GM23248 (cell line): ENCODE data around the gene GRIP2. TPM values are rescaled to one million over a fixed set of nuclear protein-coding genes. Genes with fewer than 3 reads are reported as not detected.
"Not testable (repeated sequence)": the region's sequence is repeated elsewhere in the genome, so short reads cannot be mapped to it uniquely, and the experiment has no call there.

Experiments used
- DNase-seq: peaks from one replicate; pipeline ENCODE4 v3.0.0-alpha.2; 2015
- H2AFZ ChIP-seq: fragments of 200-600 bp; sonication (generic); 2 replicates; pipeline ENCODE4 v1.6.1; 2016; ENCODE audit warnings: antibody characterized with exemption
- H3F3A ChIP-seq: fragments of 200-600 bp; sonication (generic); 2 replicates; pipeline ENCODE4 v1.6.1; 2016; ENCODE audit warnings: mild to moderate bottlenecking, antibody characterized with exemption, mixed run types; ENCODE audit not compliant: insufficient read depth
- H3K27ac ChIP-seq: fragments of 200-600 bp; sonication (generic); 2 replicates; pipeline ENCODE4 v1.5.1; 2016; ENCODE audit warnings: mild to moderate bottlenecking
- H3K27me3 ChIP-seq: fragments of 200-600 bp; sonication (generic); replicated peaks from 2 replicates; pipeline ENCODE4 v1.6.1; 2016; ENCODE audit warnings: mild to moderate bottlenecking; ENCODE audit not compliant: insufficient read depth
- H3K36me3 ChIP-seq: fragments of 200-600 bp; sonication (generic); 2 replicates; pipeline ENCODE4 v1.6.1; 2016; ENCODE audit warnings: low read depth, mild to moderate bottlenecking
- H3K4me1 ChIP-seq: fragments of 200-600 bp; sonication (generic); 2 replicates; pipeline ENCODE4 v1.6.1; 2016; ENCODE audit warnings: mild to moderate bottlenecking; ENCODE audit not compliant: insufficient read depth
- H3K4me2 ChIP-seq: fragments of 200-600 bp; sonication (generic); one replicate; pipeline ENCODE4 v1.6.1; 2016; ENCODE audit warnings: mild to moderate bottlenecking; ENCODE audit not compliant: unreplicated experiment
- H3K4me3 ChIP-seq: fragments of 200-600 bp; sonication (generic); 2 replicates; pipeline ENCODE4 v1.5.1; 2016; ENCODE audit warnings: mild to moderate bottlenecking
- H3K79me2 ChIP-seq: fragments of 200-600 bp; sonication (generic); 2 replicates; pipeline ENCODE4 v1.6.1; 2016; ENCODE audit warnings: mild to moderate bottlenecking; ENCODE audit not compliant: insufficient read depth
- H3K9ac ChIP-seq: fragments of 200-600 bp; sonication (generic); 2 replicates; pipeline ENCODE4 v1.6.1; 2016; ENCODE audit warnings: mild to moderate bottlenecking
- H3K9me2 ChIP-seq: fragments of 200-600 bp; sonication (generic); 2 replicates; pipeline ENCODE4 v1.6.1; 2016; ENCODE audit warnings: mixed run types, mild to moderate bottlenecking, moderate library complexity; ENCODE audit not compliant: insufficient read depth
- H3K9me3 ChIP-seq: fragments of 200-600 bp; sonication (generic); one replicate; pipeline ENCODE4 v1.6.1; 2017; ENCODE audit warnings: low read depth
- H4K20me1 ChIP-seq: fragments of 200-600 bp; sonication (generic); 2 replicates; pipeline ENCODE4 v1.6.0; 2016; ENCODE audit not compliant: insufficient read depth
- EZH2 ChIP-seq: fragments of 200-600 bp; sonication (generic); IDR thresholded peaks from 2 replicates; pipeline ENCODE4 v1.6.1; 2018; ENCODE audit warnings: antibody characterized with exemption, mild to moderate bottlenecking; ENCODE audit not compliant: insufficient read depth, poor library complexity, severe bottlenecking
- EZH2phosphoT487 ChIP-seq: fragments of 200-600 bp; sonication (generic); IDR thresholded peaks from 2 replicates; pipeline ENCODE4 v1.6.1; 2018; ENCODE audit warnings: antibody characterized with exemption, moderate library complexity, mild to moderate bottlenecking, low read depth; ENCODE audit not compliant: insufficient read depth
- WGBS, 2 experiments: methylation state at CpG; one replicate each; pipeline ENCODE4 v1.1.6; 2015 to 2017; ENCODE audit warnings: low lambda C conversion rate in 2 of 2, low coverage in 1 of 2; ENCODE audit errors: missing lambda C conversion rate in 2 of 2; 5-methylcytosine and 5-hydroxymethylcytosine counted together
- in situ Hi-C: fragments of 300-500 bp; cut with MboI; formaldehyde crosslinking; loops from 2 replicates; pipeline ENCODE4 v1.15.0; 2020
- polyA plus RNA-seq: library from polyadenylated mRNA; unstranded; fragments of >200 nt; fragmentation: Nextera tagmentation; extraction: Ambion mirVana; gene quantifications from 2 replicates; pipeline ENCODE4 v1.2.1, GENCODE V29; 2016
- total RNA-seq: library from RNA; depleted of rRNA; stranded (reverse); fragments of >200 nt; shearing (Covaris generic); gene quantifications from 2 replicates; pipeline ENCODE4 v1.2.3, GENCODE V29; 2014

GRIP2 gene
- total and polyA plus RNA-seq, 2 experiments from 2014 or later, result 0.11 to 0.14 TPM

DNA sequence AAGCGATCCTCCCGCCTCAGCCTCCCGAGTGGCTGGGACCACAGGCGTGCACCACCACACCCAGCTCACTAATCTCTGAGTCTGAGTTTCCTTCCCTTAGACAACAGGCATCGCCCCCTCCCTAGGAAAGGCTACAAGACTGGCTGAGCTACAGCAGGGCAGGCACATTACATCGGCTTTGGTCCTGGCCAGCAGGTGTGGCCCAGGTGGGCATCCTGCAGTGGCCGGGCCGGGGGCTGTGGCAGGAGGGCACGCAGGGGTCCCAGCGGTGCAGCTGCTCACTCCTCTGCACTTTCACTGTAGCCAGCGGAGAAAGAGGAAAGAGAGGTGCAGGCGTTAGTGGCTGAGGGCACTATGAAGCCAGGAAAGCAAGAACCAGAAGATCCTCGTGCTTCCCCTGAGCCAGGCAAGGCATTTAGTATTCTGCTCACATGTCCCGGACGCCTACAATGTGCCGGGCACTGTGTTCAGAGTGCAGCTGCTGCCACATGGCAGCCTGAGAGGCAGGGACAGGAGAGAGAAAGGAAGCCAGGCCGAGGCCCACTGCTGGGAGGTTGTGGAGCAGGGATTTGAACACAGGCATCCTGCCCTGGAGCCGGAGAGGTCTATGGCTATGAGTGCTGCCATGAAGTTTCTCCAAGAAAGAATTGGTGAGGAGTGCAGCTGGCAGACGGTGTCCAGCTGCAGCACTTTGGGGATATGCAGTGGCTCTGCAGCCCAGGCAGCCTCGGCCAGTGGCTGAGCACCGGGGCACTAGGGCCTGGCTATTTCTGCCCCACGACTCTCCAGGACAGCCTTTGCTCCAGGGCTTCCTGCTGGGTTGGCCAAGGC lies 22.3 kb downstream of the GRIP2 start:
- in situ Hi-C loops, result loop anchor here (25.0 kb wide), 1 partner anchor 394 kb away; no protein-coding TSS in a partner anchor
- H2AFZ ChIP-seq, result no peak overlapping the region
- H3K79me2 ChIP-seq, result no peaks in the 10 kb centered on the region
- H3K4me1 ChIP-seq, result no peaks in the 10 kb centered on the region
- no peaks in the 10 kb centered on the region for H3K36me3 ChIP-seq
- no peak overlapping the region for H3K9ac ChIP-seq
- no peak overlapping the region for H3K27ac ChIP-seq
- no peak for DNase-seq
- H3F3A ChIP-seq, result no peaks in the 10 kb centered on the region
- H3K27me3 ChIP-seq, result no peaks in the 10 kb centered on the region
- no peak for TF ChIP-seq EZH2
- no peak for TF ChIP-seq EZH2phosphoT487
- WGBS, 2 experiments, result 62 to 71% methylated on average over 22 of the region's 22 CpGs
- no peaks in the 10 kb centered on the region for H3K9me3 ChIP-seq
- H3K4me2 ChIP-seq, result no peak overlapping the region
- no peaks in the 10 kb centered on the region for H4K20me1 ChIP-seq
- no peaks in the 10 kb centered on the region for H3K9me2 ChIP-seq
- H3K4me3 ChIP-seq, result no peak overlapping the region

DNA sequence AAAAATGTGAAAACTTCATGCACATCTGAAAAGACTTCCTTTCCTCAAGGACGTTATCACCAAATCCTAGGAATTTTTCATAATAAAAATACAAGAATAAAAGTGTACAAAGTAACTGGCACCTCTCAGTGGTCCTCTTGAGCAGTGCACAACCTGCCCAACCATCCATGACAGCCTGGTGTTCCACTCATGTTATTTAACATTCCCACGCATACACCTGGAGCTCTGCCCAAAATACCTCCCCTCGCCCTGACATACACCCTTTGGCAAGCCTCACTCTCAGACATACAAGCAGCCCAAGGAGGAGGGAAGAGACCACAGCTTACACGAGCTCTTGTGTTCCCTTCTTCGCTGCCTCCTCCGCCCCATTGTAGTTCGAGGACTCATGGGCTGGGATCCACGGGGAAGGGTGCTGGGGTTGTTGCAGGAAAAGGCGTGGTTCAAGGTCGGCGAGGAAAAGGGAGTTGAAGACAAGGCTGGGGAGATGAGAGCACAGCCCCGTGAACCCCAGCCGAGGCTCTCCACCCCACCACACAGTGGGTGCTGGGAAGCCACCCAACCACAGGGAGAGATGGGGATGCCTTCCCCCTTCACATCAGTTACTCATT lies 23.3 kb downstream of the GRIP2 start:
- H3K27ac ChIP-seq, result no peak overlapping the region
- H3K9ac ChIP-seq, result no peak overlapping the region
- H3K79me2 ChIP-seq, result no peaks in the 10 kb centered on the region
- TF ChIP-seq EZH2 (no peak), EZH2phosphoT487 (no peak)
- WGBS, 2 experiments, result 72 to 73% methylated on average over 12 to 13 of the region's 13 CpGs
- no peaks in the 10 kb centered on the region for H4K20me1 ChIP-seq
- no peaks in the 10 kb centered on the region for H3K9me2 ChIP-seq
- H3K9me3 ChIP-seq, result no peaks in the 10 kb centered on the region
- in situ Hi-C loops, result loop anchor here (25.0 kb wide), 1 partner anchor 395 kb away; no protein-coding TSS in a partner anchor
- no peak for DNase-seq
- no peaks in the 10 kb centered on the region for H3K36me3 ChIP-seq
- H2AFZ ChIP-seq, result no peak overlapping the region
- H3F3A ChIP-seq, result no peaks in the 10 kb centered on the region
- no peaks in the 10 kb centered on the region for H3K4me1 ChIP-seq
- no peaks in the 10 kb centered on the region for H3K27me3 ChIP-seq
- H3K4me2 ChIP-seq, result no peak overlapping the region
- H3K4me3 ChIP-seq, result no peak overlapping the region

DNA sequence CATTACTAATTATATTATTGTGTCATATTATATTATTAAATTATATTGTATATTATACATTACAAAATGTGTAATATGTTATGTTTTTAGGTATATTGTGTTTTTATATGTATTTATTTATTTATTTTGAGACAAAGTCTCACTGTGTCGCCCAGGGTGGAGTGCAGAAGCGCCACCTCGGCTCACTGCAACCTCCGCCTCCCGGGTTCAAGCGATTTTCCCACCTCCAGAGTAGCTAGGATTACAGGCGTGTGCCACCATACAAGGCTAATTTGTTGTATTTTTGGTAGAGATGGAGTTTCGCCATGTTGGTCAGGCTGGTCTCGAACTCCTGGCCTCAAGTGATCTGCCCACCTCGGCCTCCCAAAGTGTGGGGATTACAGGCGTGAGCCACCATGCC lies 24.6 kb downstream of the GRIP2 start:
- not testable (repeated sequence) for H3K27ac ChIP-seq, H3K79me2 ChIP-seq, DNase-seq, H4K20me1 ChIP-seq, H2AFZ ChIP-seq, H3F3A ChIP-seq, H3K4me3 ChIP-seq, H3K9me3 ChIP-seq, H3K9me2 ChIP-seq, H3K36me3 ChIP-seq, H3K4me1 ChIP-seq, H3K9ac ChIP-seq, H3K27me3 ChIP-seq, H3K4me2 ChIP-seq
- WGBS, 2 experiments, result 76 to 82% methylated on average over 11 of the region's 11 CpGs
- in situ Hi-C loops, result loop anchor here (25.0 kb wide), 1 partner anchor 397 kb away; no protein-coding TSS in a partner anchor

DNA sequence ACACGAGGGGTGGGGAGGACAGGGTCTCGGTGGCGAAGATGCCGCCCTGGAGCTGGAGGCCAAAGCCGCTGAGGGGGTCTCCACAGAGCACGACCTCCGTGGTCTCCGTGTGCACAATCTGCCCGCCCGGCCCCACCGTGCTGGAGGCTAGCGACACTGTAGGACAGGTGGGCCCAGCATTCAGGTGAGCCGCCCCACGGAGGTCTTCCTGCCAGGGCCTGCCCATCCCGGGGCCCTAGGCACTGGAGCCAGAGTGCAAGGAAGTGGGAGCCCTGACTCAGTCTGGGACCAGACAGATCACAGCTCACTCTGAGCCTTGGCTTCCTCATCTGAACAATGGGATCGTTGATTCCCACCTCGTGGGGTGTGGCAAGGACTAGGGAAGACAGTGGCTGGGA lies 25.8 kb downstream of the GRIP2 start:
- TF ChIP-seq EZH2 (no peak), EZH2phosphoT487 (no peak)
- Histone ChIP-seq H3K4me3 (no peak overlapping the region), H3K4me2 (no peak overlapping the region), H3K9me3 (no peaks in the 10 kb centered on the region), H3K79me2 (no peaks in the 10 kb centered on the region), H3K9ac (no peak overlapping the region), H3K27ac (no peak overlapping the region), H3K36me3 (no peaks in the 10 kb centered on the region), H3K9me2 (no peaks in the 10 kb centered on the region), H3F3A (no peaks in the 10 kb centered on the region), H2AFZ (no peak overlapping the region), H3K4me1 (no peaks in the 10 kb centered on the region), H3K27me3 (no peaks in the 10 kb centered on the region), H4K20me1 (no peaks in the 10 kb centered on the region)
- WGBS, 2 experiments, result 82 to 85% methylated on average over 16 to 17 of the region's 17 CpGs
- DNase-seq, result no peak
- in situ Hi-C loops, result loop anchor here (25.0 kb wide), 1 partner anchor 398 kb away; no protein-coding TSS in a partner anchor
